HepG2 (cell line): Measurements from ENCODE around the gene KAZALD1. TPM values are rescaled to one million over a fixed set of nuclear protein-coding genes. Genes with fewer than 3 reads are reported as not detected.
A peak's percentile ranks its signal among the peaks of the same experiment; 100 is the strongest.

Experiments used
- AGO1 ChIP-seq: fragments of 200-400 bp; formaldehyde crosslinking; IDR thresholded peaks from 2 replicates; pipeline ENCODE4 v1.6.1; 2017; ENCODE audit warnings: mild to moderate bottlenecking, low read depth, low read length, moderate library complexity; ENCODE audit not compliant: poor library complexity, severe bottlenecking
- ASH2L ChIP-seq: fragments of 300-600, 200-600 bp; sonication (generic); IDR thresholded peaks from 2 replicates; pipeline ENCODE4 v1.7.0; 2017; ENCODE audit warnings: low read depth, mild to moderate bottlenecking, moderate library complexity, mixed read lengths, low read length; ENCODE audit not compliant: insufficient read length
- CENPX ChIP-seq: sonication (generic); formaldehyde crosslinking; IDR thresholded peaks from 2 replicates; pipeline ENCODE4 v1.9.0; 2021; ENCODE audit warnings: mild to moderate bottlenecking, missing genetic modification reagents, moderate library complexity
- CREM ChIP-seq, 2 experiments: sonication (generic) in 1 of 2; formaldehyde crosslinking in 1 of 2; IDR thresholded peaks; 2 replicates each; pipeline versions ENCODE4 v1.4.0 to v1.6.1; 2016 to 2020; ENCODE audit warnings: antibody characterized with exemption in 1 of 2, mild to moderate bottlenecking in 1 of 2, missing genetic modification reagents in 1 of 2
- FOXP1 ChIP-seq, 2 experiments: fragments of 450-650 bp in 1 of 2; IDR thresholded peaks; 2 replicates each; pipeline ENCODE4 v1.6.1; 2017 to 2018; ENCODE audit warnings: antibody characterized with exemption in 1 of 2
- FUBP1 ChIP-seq: sonication (generic); formaldehyde crosslinking; IDR thresholded peaks from 2 replicates; pipeline ENCODE4 v1.5.1; 2020; ENCODE audit warnings: missing genetic modification reagents, mild to moderate bottlenecking, borderline replicate concordance
- HOXA3 ChIP-seq: sonication (generic); formaldehyde crosslinking; IDR thresholded peaks from 2 replicates; pipeline ENCODE4 v1.5.0; 2020; ENCODE audit warnings: missing genetic modification reagents
- ISX ChIP-seq: sonication (generic); formaldehyde crosslinking; conservative IDR thresholded peaks from 2 replicates; pipeline ENCODE4 v1.5.0; 2020; ENCODE audit warnings: missing genetic modification reagents
- MXD4 ChIP-seq: IDR thresholded peaks from 2 replicates; pipeline ENCODE4 v1.6.1; 2016; ENCODE audit warnings: mild to moderate bottlenecking, missing biosample characterization, missing genetic modification reagents
- NFIB ChIP-seq: sonication (generic); formaldehyde crosslinking; IDR thresholded peaks from 2 replicates; pipeline ENCODE4 v1.9.0; 2021; ENCODE audit warnings: missing genetic modification reagents, mild to moderate bottlenecking, borderline replicate concordance
- SRY ChIP-seq: sonication (generic); formaldehyde crosslinking; IDR thresholded peaks from 2 replicates; pipeline ENCODE4 v1.8.0; 2022; ENCODE audit warnings: mild to moderate bottlenecking, missing genetic modification reagents
- SSRP1 ChIP-seq: IDR thresholded peaks from 2 replicates; pipeline ENCODE4 v1.6.1; 2016; ENCODE audit warnings: control low read depth
- ZFP82 ChIP-seq: sonication (generic); formaldehyde crosslinking; IDR thresholded peaks from 2 replicates; pipeline ENCODE4 v1.5.1; 2020; ENCODE audit warnings: mild to moderate bottlenecking, missing genetic modification reagents, borderline replicate concordance
- ZKSCAN8 ChIP-seq: IDR thresholded peaks from 2 replicates; pipeline ENCODE4 v1.6.1; 2016; ENCODE audit warnings: borderline replicate concordance, missing genetic modification reagents, missing compliant biosample characterization
- ZNF563 ChIP-seq: sonication (generic); formaldehyde crosslinking; IDR thresholded peaks from 2 replicates; pipeline ENCODE4 v1.8.0; 2022; ENCODE audit warnings: mild to moderate bottlenecking, moderate library complexity, missing genetic modification reagents
- ZNF619 ChIP-seq: sonication (generic); formaldehyde crosslinking; IDR thresholded peaks from 2 replicates; pipeline ENCODE4 v1.4.0; 2020; ENCODE audit warnings: mild to moderate bottlenecking, missing genetic modification reagents
- ZNF879 ChIP-seq: sonication (generic); formaldehyde crosslinking; IDR thresholded peaks from 2 replicates; pipeline ENCODE4 v1.8.1; 2023; ENCODE audit warnings: missing genetic modification reagents
- polyA plus RNA-seq, 8 experiments: library from polyadenylated mRNA; depleted of rRNA in 3 of 8; stranded (reverse) in 7 of 8; unstranded in 1 of 8; fragments of >200 nt; fragmentation: Illumina TruSeq in 4 of 8; extraction: Trizol in 4 of 8; gene quantifications; 2 replicates each; pipeline versions ENCODE4 v1.2.1 to v1.2.3, GENCODE V29; 2011 to 2016; ENCODE audit warnings: low read depth in 4 of 8, missing spikeins in 1 of 8, mixed read lengths in 1 of 8; ENCODE audit not compliant: insufficient read depth in 1 of 8
- total RNA-seq, 5 experiments: library from RNA; depleted of rRNA; stranded (reverse); fragments of >200 nt; fragmentation: Illumina TruSeq; extraction: Trizol; gene quantifications; 2 replicates each; pipeline ENCODE4 v1.2.3, GENCODE V29; 2016; ENCODE audit warnings: low read depth in 1 of 5
- TF ChIP-seq, protein P1 (sequence below): sonication (generic); formaldehyde crosslinking; IDR thresholded peaks from 2 replicates; pipeline ENCODE4 v1.4.0; 2020; ENCODE audit warnings: missing genetic modification reagents
- TF ChIP-seq, protein P2 (sequence below): sonication (generic); formaldehyde crosslinking; IDR thresholded peaks from 2 replicates; pipeline ENCODE4 v1.8.1; 2023; ENCODE audit warnings: mild to moderate bottlenecking, missing genetic modification reagents, borderline replicate concordance
- TF ChIP-seq, protein P3 (sequence below): sonication (generic); formaldehyde crosslinking; IDR thresholded peaks from 2 replicates; pipeline ENCODE4 v1.9.0; 2021; ENCODE audit warnings: mild to moderate bottlenecking, missing genetic modification reagents

Gene KAZALD1
- total and polyA plus RNA-seq, 2 of the 13 experiments (the other 11 are each of a cell fraction or from before 2014, with no cell fraction given), result 16.7 to 27.7 TPM

DNA sequence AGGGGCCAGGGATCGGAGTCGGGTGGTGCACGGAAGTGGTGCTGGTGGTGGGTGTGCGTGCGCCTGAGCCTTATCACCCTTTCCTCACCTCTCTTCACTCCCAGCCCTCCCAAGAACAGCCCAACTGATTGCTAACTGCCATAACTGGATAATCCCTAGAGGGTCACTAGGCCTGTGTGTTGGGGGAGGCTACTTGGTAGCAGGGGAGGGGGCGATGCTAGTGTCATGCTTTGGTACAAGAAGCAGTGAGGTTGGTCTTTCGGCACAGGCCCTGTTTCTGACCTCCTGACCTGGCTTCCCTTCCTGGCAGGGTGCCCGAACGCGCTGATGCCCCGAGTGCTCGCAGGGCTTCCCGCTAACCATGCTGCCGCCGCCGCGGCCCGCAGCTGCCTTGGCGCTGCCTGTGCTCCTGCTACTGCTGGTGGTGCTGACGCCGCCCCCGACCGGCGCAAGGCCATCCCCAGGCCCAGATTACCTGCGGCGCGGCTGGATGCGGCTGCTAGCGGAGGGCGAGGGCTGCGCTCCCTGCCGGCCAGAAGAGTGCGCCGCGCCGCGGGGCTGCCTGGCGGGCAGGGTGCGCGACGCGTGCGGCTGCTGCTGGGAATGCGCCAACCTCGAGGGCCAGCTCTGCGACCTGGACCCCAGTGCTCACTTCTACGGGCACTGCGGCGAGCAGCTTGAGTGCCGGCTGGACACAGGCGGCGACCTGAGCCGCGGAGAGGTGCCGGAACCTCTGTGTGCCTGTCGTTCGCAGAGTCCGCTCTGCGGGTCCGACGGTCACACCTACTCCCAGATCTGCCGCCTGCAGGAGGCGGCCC is 652 bp downstream of the KAZALD1 start (continued):
- TF ChIP-seq ZKSCAN8 (CRISPR knock-in tag) (0 out of 2 replicates have a peak, but pooled peaks have one; percentile 74), SSRP1 (CRISPR knock-in tag) (no peak), MXD4 (CRISPR knock-in tag) (peak; percentile 26; the same call in 1 of the 2 replicates), AGO1 (peak; percentile 92), ASH2L (peak; percentile 69), ZNF563 (CRISPR knock-in tag) (peak; percentile 89), ZNF619 (CRISPR knock-in tag) (no peak), SRY (CRISPR knock-in tag) (peak; percentile 97; the same call in 1 of the 2 replicates), NFIB (no peak), ZNF879 (CRISPR knock-in tag) (no peak), CENPX (CRISPR knock-in tag) (no peak), ZFP82 (CRISPR knock-in tag) (0 out of 2 replicates have a peak, but pooled peaks have one; percentile 26), FOXP1 (IDR thresholded peaks at IDR 0.05) (no peak), FOXP1 (CRISPR knock-in tag; IDR thresholded peaks at IDR 0.05) (no peak), ISX (peak; percentile 38; the same call in 1 of the 2 replicates), CREM (IDR thresholded peaks at IDR 0.05) (no peak), CREM (CRISPR knock-in tag; IDR thresholded peaks at IDR 0.05) (no peak), FUBP1 (CRISPR knock-in tag) (0 out of 2 replicates have a peak, but pooled peaks have one; percentile 36), HOXA3 (CRISPR knock-in tag) (peak; percentile 91)
- TF ChIP-seq, protein P1, sequence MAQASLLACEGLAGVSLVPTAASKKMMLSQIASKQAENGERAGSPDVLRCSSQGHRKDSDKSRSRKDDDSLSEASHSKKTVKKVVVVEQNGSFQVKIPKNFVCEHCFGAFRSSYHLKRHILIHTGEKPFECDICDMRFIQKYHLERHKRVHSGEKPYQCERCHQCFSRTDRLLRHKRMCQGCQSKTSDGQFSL (CRISPR knock-in tag), result 0 out of 2 replicates have a peak, but pooled peaks have one; percentile 34
- TF ChIP-seq, protein P2, sequence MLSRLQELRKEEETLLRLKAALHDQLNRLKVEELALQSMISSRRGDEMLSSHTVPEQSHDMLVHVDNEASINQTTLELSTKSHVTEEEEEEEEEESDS (CRISPR knock-in tag), result no peak
- TF ChIP-seq, protein P3, sequence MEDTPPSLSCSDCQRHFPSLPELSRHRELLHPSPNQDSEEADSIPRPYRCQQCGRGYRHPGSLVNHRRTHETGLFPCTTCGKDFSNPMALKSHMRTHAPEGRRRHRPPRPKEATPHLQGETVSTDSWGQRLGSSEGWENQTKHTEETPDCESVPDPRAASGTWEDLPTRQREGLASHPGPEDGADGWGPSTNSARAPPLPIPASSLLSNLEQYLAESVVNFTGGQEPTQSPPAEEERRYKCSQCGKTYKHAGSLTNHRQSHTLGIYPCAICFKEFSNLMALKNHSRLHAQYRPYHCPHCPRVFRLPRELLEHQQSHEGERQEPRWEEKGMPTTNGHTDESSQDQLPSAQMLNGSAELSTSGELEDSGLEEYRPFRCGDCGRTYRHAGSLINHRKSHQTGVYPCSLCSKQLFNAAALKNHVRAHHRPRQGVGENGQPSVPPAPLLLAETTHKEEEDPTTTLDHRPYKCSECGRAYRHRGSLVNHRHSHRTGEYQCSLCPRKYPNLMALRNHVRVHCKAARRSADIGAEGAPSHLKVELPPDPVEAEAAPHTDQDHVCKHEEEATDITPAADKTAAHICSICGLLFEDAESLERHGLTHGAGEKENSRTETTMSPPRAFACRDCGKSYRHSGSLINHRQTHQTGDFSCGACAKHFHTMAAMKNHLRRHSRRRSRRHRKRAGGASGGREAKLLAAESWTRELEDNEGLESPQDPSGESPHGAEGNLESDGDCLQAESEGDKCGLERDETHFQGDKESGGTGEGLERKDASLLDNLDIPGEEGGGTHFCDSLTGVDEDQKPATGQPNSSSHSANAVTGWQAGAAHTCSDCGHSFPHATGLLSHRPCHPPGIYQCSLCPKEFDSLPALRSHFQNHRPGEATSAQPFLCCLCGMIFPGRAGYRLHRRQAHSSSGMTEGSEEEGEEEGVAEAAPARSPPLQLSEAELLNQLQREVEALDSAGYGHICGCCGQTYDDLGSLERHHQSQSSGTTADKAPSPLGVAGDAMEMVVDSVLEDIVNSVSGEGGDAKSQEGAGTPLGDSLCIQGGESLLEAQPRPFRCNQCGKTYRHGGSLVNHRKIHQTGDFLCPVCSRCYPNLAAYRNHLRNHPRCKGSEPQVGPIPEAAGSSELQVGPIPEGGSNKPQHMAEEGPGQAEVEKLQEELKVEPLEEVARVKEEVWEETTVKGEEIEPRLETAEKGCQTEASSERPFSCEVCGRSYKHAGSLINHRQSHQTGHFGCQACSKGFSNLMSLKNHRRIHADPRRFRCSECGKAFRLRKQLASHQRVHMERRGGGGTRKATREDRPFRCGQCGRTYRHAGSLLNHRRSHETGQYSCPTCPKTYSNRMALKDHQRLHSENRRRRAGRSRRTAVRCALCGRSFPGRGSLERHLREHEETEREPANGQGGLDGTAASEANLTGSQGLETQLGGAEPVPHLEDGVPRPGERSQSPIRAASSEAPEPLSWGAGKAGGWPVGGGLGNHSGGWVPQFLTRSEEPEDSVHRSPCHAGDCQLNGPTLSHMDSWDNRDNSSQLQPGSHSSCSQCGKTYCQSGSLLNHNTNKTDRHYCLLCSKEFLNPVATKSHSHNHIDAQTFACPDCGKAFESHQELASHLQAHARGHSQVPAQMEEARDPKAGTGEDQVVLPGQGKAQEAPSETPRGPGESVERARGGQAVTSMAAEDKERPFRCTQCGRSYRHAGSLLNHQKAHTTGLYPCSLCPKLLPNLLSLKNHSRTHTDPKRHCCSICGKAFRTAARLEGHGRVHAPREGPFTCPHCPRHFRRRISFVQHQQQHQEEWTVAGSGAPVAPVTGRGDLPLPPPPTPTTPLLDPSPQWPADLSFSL (CRISPR knock-in tag), result no peak
